HepG2 (cell line): ENCODE results near the gene TPPP2. TPM values are rescaled to one million over a fixed set of nuclear protein-coding genes. Genes with fewer than 3 reads are reported as not detected.
A peak's percentile ranks its signal among the peaks of the same experiment; 100 is the strongest.

Experiments
- HNF1A ChIP-seq, 2 experiments: sonication (generic) in 1 of 2; formaldehyde crosslinking in 1 of 2; IDR thresholded peaks; 2 replicates each; pipeline versions ENCODE4 v1.4.0 to v1.6.1; 2016 to 2020; ENCODE audit warnings: borderline replicate concordance in 1 of 2, low read depth in 1 of 2, mild to moderate bottlenecking in 1 of 2, missing genetic modification reagents in 1 of 2
- MZF1 ChIP-seq: sonication (generic); formaldehyde crosslinking; IDR thresholded peaks from 2 replicates; pipeline ENCODE4 v1.8.1; 2023; ENCODE audit warnings: mild to moderate bottlenecking, missing genetic modification reagents, borderline replicate concordance
- TFAP4 ChIP-seq: sonication (generic); IDR thresholded peaks from 2 replicates; pipeline ENCODE4 v1.6.1; 2016; ENCODE audit warnings: low read depth, borderline replicate concordance
- TOPORS ChIP-seq: sonication (generic); formaldehyde crosslinking; IDR thresholded peaks from 2 replicates; pipeline ENCODE4 v1.8.0; 2023; ENCODE audit warnings: mild to moderate bottlenecking, missing genetic modification reagents
- ZBTB33 ChIP-seq: sonication (generic); formaldehyde crosslinking; IDR thresholded peaks from 2 replicates; pipeline ENCODE4 v1.4.0; 2020; ENCODE audit warnings: missing genetic modification reagents
- ZBTB42 ChIP-seq: sonication (generic); formaldehyde crosslinking; IDR thresholded peaks from 2 replicates; pipeline ENCODE4 v1.5.0; 2020; ENCODE audit warnings: mild to moderate bottlenecking, missing genetic modification reagents
- ZNF256 ChIP-seq: sonication (generic); formaldehyde crosslinking; conservative IDR thresholded peaks from 2 replicates; pipeline ENCODE4 v1.4.0; 2020; ENCODE audit warnings: missing genetic modification reagents
- ZNF276 ChIP-seq: sonication (generic); formaldehyde crosslinking; IDR thresholded peaks from 2 replicates; pipeline ENCODE4 v1.4.0; 2020; ENCODE audit warnings: mild to moderate bottlenecking, low read depth, missing genetic modification reagents
- ZNF280D ChIP-seq: sonication (generic); formaldehyde crosslinking; IDR thresholded peaks from 2 replicates; pipeline ENCODE4 v1.5.1; 2020; ENCODE audit warnings: mild to moderate bottlenecking, missing genetic modification reagents
- ZNF468 ChIP-seq: sonication (generic); formaldehyde crosslinking; IDR thresholded peaks from 2 replicates; pipeline ENCODE4 v1.8.0; 2022; ENCODE audit warnings: mild to moderate bottlenecking, moderate library complexity, missing genetic modification reagents
- ZNF496 ChIP-seq: sonication (generic); formaldehyde crosslinking; IDR thresholded peaks from 2 replicates; pipeline ENCODE4 v1.8.1; 2023; ENCODE audit warnings: mild to moderate bottlenecking, moderate library complexity, missing genetic modification reagents; ENCODE audit not compliant: insufficient replicate concordance
- ZNF768 ChIP-seq: sonication (generic); formaldehyde crosslinking; IDR thresholded peaks from 2 replicates; pipeline ENCODE4 v1.4.0; 2020; ENCODE audit warnings: missing genetic modification reagents
- ZNF777 ChIP-seq: sonication (generic); formaldehyde crosslinking; IDR thresholded peaks from 2 replicates; pipeline ENCODE4 v1.4.0; 2020; ENCODE audit warnings: missing genetic modification reagents
- polyA plus RNA-seq, 8 experiments: library from polyadenylated mRNA; depleted of rRNA in 3 of 8; stranded (reverse) in 7 of 8; unstranded in 1 of 8; fragments of >200 nt; fragmentation: Illumina TruSeq in 4 of 8; extraction: Trizol in 4 of 8; gene quantifications; 2 replicates each; pipeline versions ENCODE4 v1.2.1 to v1.2.3, GENCODE V29; 2011 to 2016; ENCODE audit warnings: low read depth in 4 of 8, missing spikeins in 1 of 8, mixed read lengths in 1 of 8; ENCODE audit not compliant: insufficient read depth in 1 of 8
- total RNA-seq, 5 experiments: library from RNA; depleted of rRNA; stranded (reverse); fragments of >200 nt; fragmentation: Illumina TruSeq; extraction: Trizol; gene quantifications; 2 replicates each; pipeline ENCODE4 v1.2.3, GENCODE V29; 2016; ENCODE audit warnings: low read depth in 1 of 5

Gene TPPP2
- total and polyA plus RNA-seq, 2 of the 13 experiments (the other 11 are each of a cell fraction or from before 2014, with no cell fraction given), result 0.58 to 4.2 TPM

- TF ChIP-seq HNF1A (IDR thresholded peaks at IDR 0.05; ENCODE audit: low read depth) (peak; percentile 91), HNF1A (CRISPR knock-in tag; IDR thresholded peaks at IDR 0.05; ENCODE audit: borderline replicate concordance) (peak; percentile 91), ZNF468 (CRISPR knock-in tag) (no peak), ZNF280D (CRISPR knock-in tag) (peak; percentile 48; the same call in 1 of the 2 replicates), TFAP4 (peak; percentile 92; the same call in 1 of the 2 replicates), ZNF496 (CRISPR knock-in tag) (no peak), ZBTB33 (CRISPR knock-in tag) (no peak), TOPORS (peak; percentile 76; the same call in 1 of the 2 replicates), MZF1 (CRISPR knock-in tag) (peak; percentile 91; the same call in 1 of the 2 replicates), ZBTB42 (CRISPR knock-in tag) (no peak), ZNF777 (CRISPR knock-in tag) (no peak), ZNF256 (0 out of 2 replicates have a peak, but pooled peaks have one; percentile 29), ZNF276 (CRISPR knock-in tag) (no peak), ZNF768 (CRISPR knock-in tag) (no peak; the same call in 1 of the 2 replicates)
Measured at GRCh38 chr14:21055432-21056117, 25.6 kb downstream of the TPPP2 start (continued).
